ENCODE results near the gene IL12A.

The IL12A gene

GRCh38 chr3:159988617-159989271, at the start of gene IL12A:
Gene IL12A (plus strand): TSS chr3:159988835.
- DNase-seq, result peak; percentile 17

GRCh38 chr3:159941038-159942000, 47.3 kb upstream of the IL12A start:
- no peak for DNase-seq

GRCh38 chr3:159944781-159945180, 43.9 kb upstream of the IL12A start:
- DNase-seq, result no peak

GRCh38 chr3:159945930-159946329, 42.7 kb upstream of the IL12A start:
- no peak for DNase-seq

- no peak for DNase-seq
Observed at GRCh38 chr3:159947220-159947619, 41.4 kb upstream of the IL12A start.

GRCh38 chr3:159948429-159949144, 40.0 kb upstream of the IL12A start:
- DNase-seq, result no peak

- DNase-seq, result no peak
Observed at GRCh38 chr3:159950156-159950898, 38.3 kb upstream of the IL12A start.

GRCh38 chr3:159951540-159951939, 37.1 kb upstream of the IL12A start:
- DNase-seq, result no peak

- no peak for DNase-seq
Observed at GRCh38 chr3:159953325-159954085, 35.1 kb upstream of the IL12A start.

- DNase-seq, result no peak
Observed at GRCh38 chr3:159960188-159961148, 28.2 kb upstream of the IL12A start.

- no peak for DNase-seq
Observed at GRCh38 chr3:159964166-159964973, 24.3 kb upstream of the IL12A start.

- peak; percentile 83 for DNase-seq
Observed at GRCh38 chr3:159971311-159971710, 17.3 kb upstream of the IL12A start.

- DNase-seq, result no peak
Observed at GRCh38 chr3:159977295-159977694, 11.3 kb upstream of the IL12A start.

GRCh38 chr3:159978353-159978752, 10.3 kb upstream of the IL12A start:
- no peak for DNase-seq

GRCh38 chr3:159978918-159979703, 9.5 kb upstream of the IL12A start:
- DNase-seq, result no peak

GRCh38 chr3:159982442-159982974, 6.1 kb upstream of the IL12A start:
- no peak for DNase-seq

GRCh38 chr3:159987291-159987711, 1.3 kb upstream of the IL12A start:
- DNase-seq, result no peak

GRCh38 chr3:159989973-159990846, 1.6 kb downstream of the IL12A start:
- DNase-seq, result no peak

Data from NCI-H2171 (cell line).